ENCODE results near the gene PRDM5.

The PRDM5 gene

GRCh38 chr4:120821977-120822376 lies 100.5 kb downstream of the PRDM5 start:
- no peak for DNase-seq (ENCODE audit: low read depth in 2 of 2, low spot score in 1 of 2)

- DNase-seq (ENCODE audit: low read depth in 2 of 2, low spot score in 1 of 2), result no peak
These were observed 101.5 kb downstream of the PRDM5 start for GRCh38 chr4:120821029-120821428.

- DNase-seq (ENCODE audit: low read depth in 2 of 2, low spot score in 1 of 2), result no peak
These were observed 102.6 kb downstream of the PRDM5 start for GRCh38 chr4:120819805-120820437.

- DNase-seq (ENCODE audit: low read depth in 2 of 2, low spot score in 1 of 2), result no peak
These were observed 106.1 kb downstream of the PRDM5 start for GRCh38 chr4:120816296-120816965.

GRCh38 chr4:120815361-120815760 lies 107.2 kb downstream of the PRDM5 start:
- DNase-seq (ENCODE audit: low read depth in 2 of 2, low spot score in 1 of 2), result no peak

GRCh38 chr4:120814886-120815285 lies 107.6 kb downstream of the PRDM5 start:
- DNase-seq (ENCODE audit: low read depth in 2 of 2, low spot score in 1 of 2), result no peak

GRCh38 chr4:120812216-120812615 lies 110.3 kb downstream of the PRDM5 start:
- no peak for DNase-seq (ENCODE audit: low read depth in 2 of 2, low spot score in 1 of 2)

GRCh38 chr4:120809518-120809917 lies 113.0 kb downstream of the PRDM5 start:
- DNase-seq (ENCODE audit: low read depth in 2 of 2, low spot score in 1 of 2), result no peak

- DNase-seq (ENCODE audit: low read depth in 2 of 2, low spot score in 1 of 2), result no peak
These were observed 113.9 kb downstream of the PRDM5 start for GRCh38 chr4:120808475-120809141.

GRCh38 chr4:120801137-120801758 lies 121.3 kb downstream of the PRDM5 start:
- DNase-seq (ENCODE audit: low read depth in 2 of 2, low spot score in 1 of 2), result no peak

- no peak for DNase-seq (ENCODE audit: low read depth in 2 of 2, low spot score in 1 of 2)
These were observed 124.0 kb downstream of the PRDM5 start for GRCh38 chr4:120798570-120798969.

- DNase-seq (ENCODE audit: low read depth in 2 of 2, low spot score in 1 of 2), result no peak
These were observed 126.3 kb downstream of the PRDM5 start for GRCh38 chr4:120796271-120796670.

- no peak for DNase-seq (ENCODE audit: low read depth in 2 of 2, low spot score in 1 of 2)
These were observed 137.3 kb downstream of the PRDM5 start for GRCh38 chr4:120785202-120785601.

GRCh38 chr4:120777459-120777858 lies 145.1 kb downstream of the PRDM5 start:
- DNase-seq (ENCODE audit: low read depth in 2 of 2, low spot score in 1 of 2), result no peak

GRCh38 chr4:120775431-120775830 lies 147.1 kb downstream of the PRDM5 start:
- DNase-seq (ENCODE audit: low read depth in 2 of 2, low spot score in 1 of 2), result no peak

GRCh38 chr4:120773641-120774040 lies 148.9 kb downstream of the PRDM5 start:
- no peak for DNase-seq (ENCODE audit: low read depth in 2 of 2, low spot score in 1 of 2)

GRCh38 chr4:120771907-120772306 lies 150.6 kb downstream of the PRDM5 start:
- DNase-seq (ENCODE audit: low read depth in 2 of 2, low spot score in 1 of 2), result no peak

GRCh38 chr4:120770897-120771296 lies 151.6 kb downstream of the PRDM5 start:
- DNase-seq (ENCODE audit: low read depth in 2 of 2, low spot score in 1 of 2), result no peak

GRCh38 chr4:120769227-120769626 lies 153.3 kb downstream of the PRDM5 start:
- DNase-seq (ENCODE audit: low read depth in 2 of 2, low spot score in 1 of 2), result no peak

GRCh38 chr4:120765260-120765680 lies 157.3 kb downstream of the PRDM5 start:
- no peak for DNase-seq (ENCODE audit: low read depth in 2 of 2, low spot score in 1 of 2)

GRCh38 chr4:120763650-120764049 lies 158.9 kb downstream of the PRDM5 start:
- DNase-seq (ENCODE audit: low read depth in 2 of 2, low spot score in 1 of 2), result no peak

GRCh38 chr4:120761070-120761469 lies 161.5 kb downstream of the PRDM5 start:
- DNase-seq (ENCODE audit: low read depth in 2 of 2, low spot score in 1 of 2), result no peak

Data from stimulated activated CD8-positive, alpha-beta memory T cell treated with anti-CD3 and anti-CD28 coated beads, Interleukin-4, amount 100 ng/mL, for 4 hours (primary cell).